Neuronal stem cell (in vitro differentiated cells): ENCODE data around the gene ABLIM2.

Source experiments
- DNase-seq: peaks from one replicate; pipeline ENCODE4 v3.0.0-alpha.2; 2013; ENCODE audit warnings: low spot score
- H2AFZ ChIP-seq: one replicate; pipeline ENCODE4 v1.6.1; 2013; ENCODE audit warnings: mild to moderate bottlenecking, low read length, inconsistent platforms
- H2AK5ac ChIP-seq: 2 replicates; pipeline ENCODE4 v1.6.1; 2013; ENCODE audit warnings: low read depth, mild to moderate bottlenecking, inconsistent platforms, low read length, moderate library complexity, mixed read lengths
- H2BK120ac ChIP-seq: 2 replicates; pipeline ENCODE4 v1.6.1; 2013; ENCODE audit warnings: low read depth, mild to moderate bottlenecking, inconsistent platforms, low read length, moderate library complexity, mixed read lengths
- H2BK12ac ChIP-seq: one replicate; pipeline ENCODE4 v1.6.1; 2013; ENCODE audit warnings: low read length, inconsistent platforms
- H2BK15ac ChIP-seq: 2 replicates; pipeline ENCODE4 v1.6.1; 2013; ENCODE audit warnings: mild to moderate bottlenecking, low read length, inconsistent platforms, mixed read lengths
- H2BK5ac ChIP-seq: one replicate; pipeline ENCODE4 v1.6.1; 2013; ENCODE audit warnings: inconsistent platforms, mild to moderate bottlenecking, low read length, moderate library complexity
- H3K14ac ChIP-seq: one replicate; pipeline ENCODE4 v1.6.1; 2013; ENCODE audit warnings: low read length, inconsistent platforms
- H3K18ac ChIP-seq: 2 replicates; pipeline ENCODE4 v1.6.1; 2013; ENCODE audit warnings: low read length, inconsistent platforms
- H3K23ac ChIP-seq: 2 replicates; pipeline ENCODE4 v1.6.1; 2013; ENCODE audit warnings: low read depth, mild to moderate bottlenecking, mixed read lengths, low read length, inconsistent platforms; ENCODE audit not compliant: poor library complexity
- H3K27ac ChIP-seq: replicated peaks from 3 replicates; pipeline ENCODE4 v1.5.1; 2013; ENCODE audit warnings: low read length, inconsistent platforms
- H3K27me3 ChIP-seq, 3 experiments: 2 replicates each; pipeline ENCODE4 v1.6.1; 2013; ENCODE audit warnings: low read length in 3 of 3, mild to moderate bottlenecking in 2 of 3, inconsistent platforms in 1 of 3, low read depth in 1 of 3, mixed read lengths in 1 of 3, moderate library complexity in 1 of 3; ENCODE audit not compliant: control insufficient read depth in 3 of 3, insufficient read depth in 3 of 3
- H3K36me3 ChIP-seq, 2 donors: replicated peaks in 1 of 2; 2 replicates each; pipeline ENCODE4 v1.6.1; 2013; ENCODE audit warnings: low read length in 2 of 2; ENCODE audit not compliant: control insufficient read depth in 2 of 2, insufficient read depth in 2 of 2
- H3K4ac ChIP-seq: 2 replicates; pipeline ENCODE4 v1.6.1; 2013; ENCODE audit warnings: inconsistent platforms, mild to moderate bottlenecking, low read length, moderate library complexity
- H3K4me1 ChIP-seq, 2 donors: 1 replicate in 1 of 2; 2 replicates in 1 of 2; pipeline ENCODE4 v1.6.1; 2013; ENCODE audit warnings: low read length in 2 of 2, low read depth in 1 of 2; ENCODE audit not compliant: control insufficient read depth in 2 of 2, insufficient read depth in 1 of 2
- H3K4me2 ChIP-seq: one replicate; pipeline ENCODE4 v1.6.1; 2013; ENCODE audit warnings: mild to moderate bottlenecking, low read length, inconsistent platforms; ENCODE audit not compliant: insufficient read depth, poor library complexity, severe bottlenecking
- H3K4me3 ChIP-seq, 2 donors: 2 replicates each; pipeline ENCODE4 v1.5.1; 2013; ENCODE audit warnings: low read length in 2 of 2, mild to moderate bottlenecking in 2 of 2, inconsistent platforms in 1 of 2, moderate library complexity in 1 of 2
- H3K79me1 ChIP-seq: one replicate; pipeline ENCODE4 v1.6.1; 2013; ENCODE audit warnings: low read depth, mild to moderate bottlenecking, inconsistent platforms, low read length, moderate library complexity
- H3K9ac ChIP-seq: one replicate; pipeline ENCODE4 v1.6.1; 2013; ENCODE audit warnings: mild to moderate bottlenecking, low read depth, low read length, inconsistent platforms; ENCODE audit not compliant: poor library complexity
- H3K9me3 ChIP-seq, 2 donors: replicated peaks in 1 of 2; 2 replicates each; pipeline versions ENCODE3 to v1.6.1; 2013; ENCODE audit warnings: low read length in 2 of 2, mild to moderate bottlenecking in 2 of 2, inconsistent platforms in 1 of 2, low read depth in 1 of 2, mixed read lengths in 1 of 2, moderate library complexity in 1 of 2; ENCODE audit not compliant: control insufficient read depth in 2 of 2, insufficient read depth in 1 of 2
- H4K8ac ChIP-seq: one replicate; pipeline ENCODE4 v1.6.1; 2013; ENCODE audit warnings: low read depth, mild to moderate bottlenecking, inconsistent platforms, low read length, moderate library complexity
- H4K91ac ChIP-seq: one replicate; pipeline ENCODE4 v1.6.1; 2013; ENCODE audit warnings: low read length, low read depth, mild to moderate bottlenecking, inconsistent platforms; ENCODE audit not compliant: poor library complexity
- WGBS, 2 donors: extraction: QIAGEN DNeasy Blood & Tissue Kit; methylation state at CpG; one replicate each; pipeline ENCODE4 v1.1.7; 2013; ENCODE audit warnings: missing lambda C conversion rate in 2 of 2, mixed read lengths in 1 of 2; ENCODE audit not compliant: insufficient read length in 2 of 2, insufficient replicate concordance in 1 of 2; ENCODE audit errors: extremely low coverage in 2 of 2; 5-methylcytosine and 5-hydroxymethylcytosine counted together

Gene ABLIM2

GRCh38 chr4:7966281-7967062 lies 192.1 kb downstream of the ABLIM2 start:
- Histone ChIP-seq H3K36me3 (no peaks in the 10 kb centered on the region), H3K27me3 (peaks cover 0 to 8% (median 0%) of the 10 kb centered on the region in 3 experiments), H3K4ac (no peak overlapping the region), H3K14ac (no peak overlapping the region), H2AFZ (peak overlapping the region; percentile 61), H2BK5ac (no peak overlapping the region), H3K23ac (peak overlapping the region; percentile 70), H3K79me1 (no peaks in the 10 kb centered on the region), H2AK5ac (peak overlapping the region; percentile 13), H2BK12ac (no peak overlapping the region), H3K27ac (no peak overlapping the region), H3K18ac (peak overlapping the region; percentile 32), H3K9me3 (no peaks in the 10 kb centered on the region), H3K4me2 (no peak overlapping the region), H4K91ac (no peak overlapping the region), H4K8ac (no peak overlapping the region), H3K4me1 (peaks cover 7 to 17% of the 10 kb centered on the region in 2 donors), H2BK15ac (no peak overlapping the region), H3K9ac (peak overlapping the region; percentile 9), H2BK120ac (no peak overlapping the region), H3K4me3 (no peak overlapping the region)
- no CpG with 5 or more reads among the region's 37 CpGs for WGBS, 2 donors
- DNase-seq, result no peak

GRCh38 chr4:7964890-7965662 lies 193.5 kb downstream of the ABLIM2 start:
- H3K79me1 ChIP-seq, result no peaks in the 10 kb centered on the region
- H3K4me3 ChIP-seq, result peak overlapping the region in 1 of 2 donors; percentile 19
- no peak overlapping the region for H2BK120ac ChIP-seq
- H2AFZ ChIP-seq, result no peak overlapping the region
- no peak overlapping the region for H2BK5ac ChIP-seq
- no peak overlapping the region for H3K18ac ChIP-seq
- H3K23ac ChIP-seq, result no peak overlapping the region
- no peak overlapping the region for H3K9ac ChIP-seq
- no peak overlapping the region for H2AK5ac ChIP-seq
- no peak overlapping the region for H3K4ac ChIP-seq
- no peaks in the 10 kb centered on the region for H3K36me3 ChIP-seq
- no peak overlapping the region for H4K8ac ChIP-seq
- no peak for DNase-seq
- no peak overlapping the region for H3K4me2 ChIP-seq
- no CpG with 5 or more reads among the region's 23 CpGs for WGBS, 2 donors
- peaks cover 0 to 8% (median 0%) of the 10 kb centered on the region in 3 experiments for H3K27me3 ChIP-seq
- no peak overlapping the region for H2BK12ac ChIP-seq
- no peak overlapping the region for H3K14ac ChIP-seq
- H3K4me1 ChIP-seq, result peaks cover 7 to 14% of the 10 kb centered on the region in 2 donors
- no peak overlapping the region for H3K27ac ChIP-seq
- no peaks in the 10 kb centered on the region for H3K9me3 ChIP-seq
- no peak overlapping the region for H4K91ac ChIP-seq
- H2BK15ac ChIP-seq, result no peak overlapping the region

GRCh38 chr4:7964459-7964858 lies 194.2 kb downstream of the ABLIM2 start:
- H3K4me2 ChIP-seq, result no peak overlapping the region
- H3K4ac ChIP-seq, result no peak overlapping the region
- no peak overlapping the region for H3K4me3 ChIP-seq
- no peaks in the 10 kb centered on the region for H3K79me1 ChIP-seq
- H3K9me3 ChIP-seq, result no peaks in the 10 kb centered on the region
- H2BK12ac ChIP-seq, result no peak overlapping the region
- H4K91ac ChIP-seq, result no peak overlapping the region
- H4K8ac ChIP-seq, result no peak overlapping the region
- no peak overlapping the region for H3K27ac ChIP-seq
- no peak overlapping the region for H3K18ac ChIP-seq
- no peak overlapping the region for H3K14ac ChIP-seq
- DNase-seq, result no peak
- H3K9ac ChIP-seq, result no peak overlapping the region
- H2AK5ac ChIP-seq, result no peak overlapping the region
- no peaks in the 10 kb centered on the region for H3K36me3 ChIP-seq
- H2BK5ac ChIP-seq, result no peak overlapping the region
- H2BK120ac ChIP-seq, result no peak overlapping the region
- no peak overlapping the region for H2AFZ ChIP-seq
- no CpG with 5 or more reads among the region's 5 CpGs for WGBS, 2 donors
- peaks cover 0 to 8% (median 0%) of the 10 kb centered on the region in 3 experiments for H3K27me3 ChIP-seq
- H3K4me1 ChIP-seq, result peaks cover 5 to 9% of the 10 kb centered on the region in 2 donors
- H3K23ac ChIP-seq, result no peak overlapping the region
- H2BK15ac ChIP-seq, result no peak overlapping the region

- Histone ChIP-seq H3K23ac (no peak overlapping the region), H3K4me1 (peaks cover 8 to 9% of the 10 kb centered on the region in 2 donors), H2AFZ (no peak overlapping the region), H2BK15ac (no peak overlapping the region), H3K79me1 (no peaks in the 10 kb centered on the region), H3K27me3 (peaks cover 0 to 8% (median 0%) of the 10 kb centered on the region in 3 experiments), H2BK120ac (no peak overlapping the region), H3K9ac (no peak overlapping the region), H4K91ac (no peak overlapping the region), H3K9me3 (no peaks in the 10 kb centered on the region), H4K8ac (no peak overlapping the region), H2BK5ac (no peak overlapping the region), H3K18ac (no peak overlapping the region), H3K14ac (no peak overlapping the region), H3K36me3 (no peaks in the 10 kb centered on the region), H3K4me2 (no peak overlapping the region), H2BK12ac (no peak overlapping the region), H3K4ac (no peak overlapping the region), H3K27ac (no peak overlapping the region), H3K4me3 (no peak overlapping the region), H2AK5ac (no peak overlapping the region)
- WGBS, 2 donors, result no CpG with 5 or more reads among the region's 12 CpGs
- DNase-seq, result no peak
Measured at GRCh38 chr4:7963691-7964090, 194.9 kb downstream of the ABLIM2 start.
